GM10266 (cell line): ENCODE data around the gene WNT5B.

Source experiments
- DNase-seq: peaks from one replicate; pipeline ENCODE4 v3.0.0; 2012; ENCODE audit errors: extremely low spot score
- TF ChIP-seq, protein P1 (sequence below): IDR thresholded peaks from 2 replicates; pipeline ENCODE4 v1.5.1; 2012; ENCODE audit warnings: mild to moderate bottlenecking, low read depth; ENCODE audit not compliant: control insufficient read depth, insufficient read depth; ENCODE audit errors: missing control alignments

Gene WNT5B

GRCh38 chr12:1603269-1603993, 25.6 kb upstream of the WNT5B start:
- no peak for DNase-seq
- TF ChIP-seq, protein P1, sequence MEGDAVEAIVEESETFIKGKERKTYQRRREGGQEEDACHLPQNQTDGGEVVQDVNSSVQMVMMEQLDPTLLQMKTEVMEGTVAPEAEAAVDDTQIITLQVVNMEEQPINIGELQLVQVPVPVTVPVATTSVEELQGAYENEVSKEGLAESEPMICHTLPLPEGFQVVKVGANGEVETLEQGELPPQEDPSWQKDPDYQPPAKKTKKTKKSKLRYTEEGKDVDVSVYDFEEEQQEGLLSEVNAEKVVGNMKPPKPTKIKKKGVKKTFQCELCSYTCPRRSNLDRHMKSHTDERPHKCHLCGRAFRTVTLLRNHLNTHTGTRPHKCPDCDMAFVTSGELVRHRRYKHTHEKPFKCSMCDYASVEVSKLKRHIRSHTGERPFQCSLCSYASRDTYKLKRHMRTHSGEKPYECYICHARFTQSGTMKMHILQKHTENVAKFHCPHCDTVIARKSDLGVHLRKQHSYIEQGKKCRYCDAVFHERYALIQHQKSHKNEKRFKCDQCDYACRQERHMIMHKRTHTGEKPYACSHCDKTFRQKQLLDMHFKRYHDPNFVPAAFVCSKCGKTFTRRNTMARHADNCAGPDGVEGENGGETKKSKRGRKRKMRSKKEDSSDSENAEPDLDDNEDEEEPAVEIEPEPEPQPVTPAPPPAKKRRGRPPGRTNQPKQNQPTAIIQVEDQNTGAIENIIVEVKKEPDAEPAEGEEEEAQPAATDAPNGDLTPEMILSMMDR: no peak

DNA sequence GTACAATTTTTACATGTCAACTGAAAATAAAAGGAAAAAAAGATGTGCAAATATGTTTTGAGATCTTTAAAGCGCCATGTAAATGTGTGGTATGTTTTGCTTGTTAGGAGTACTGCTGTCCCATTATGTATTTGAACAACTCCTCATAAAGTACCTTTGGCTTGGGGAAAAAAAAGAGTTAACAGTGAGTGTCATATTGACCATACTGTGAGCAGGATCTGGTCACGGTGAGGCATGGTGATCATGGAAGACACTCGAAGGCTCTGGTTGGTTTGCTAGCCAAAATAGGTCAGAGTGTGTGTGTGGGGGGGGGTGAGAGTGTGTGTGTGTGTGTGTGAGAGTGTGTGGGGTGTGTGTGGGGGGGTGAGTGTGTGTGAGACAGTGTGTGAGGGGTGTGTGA, 24.6 kb upstream of the WNT5B start:
- TF ChIP-seq, protein P1: no peak
- no peak for DNase-seq

DNA sequence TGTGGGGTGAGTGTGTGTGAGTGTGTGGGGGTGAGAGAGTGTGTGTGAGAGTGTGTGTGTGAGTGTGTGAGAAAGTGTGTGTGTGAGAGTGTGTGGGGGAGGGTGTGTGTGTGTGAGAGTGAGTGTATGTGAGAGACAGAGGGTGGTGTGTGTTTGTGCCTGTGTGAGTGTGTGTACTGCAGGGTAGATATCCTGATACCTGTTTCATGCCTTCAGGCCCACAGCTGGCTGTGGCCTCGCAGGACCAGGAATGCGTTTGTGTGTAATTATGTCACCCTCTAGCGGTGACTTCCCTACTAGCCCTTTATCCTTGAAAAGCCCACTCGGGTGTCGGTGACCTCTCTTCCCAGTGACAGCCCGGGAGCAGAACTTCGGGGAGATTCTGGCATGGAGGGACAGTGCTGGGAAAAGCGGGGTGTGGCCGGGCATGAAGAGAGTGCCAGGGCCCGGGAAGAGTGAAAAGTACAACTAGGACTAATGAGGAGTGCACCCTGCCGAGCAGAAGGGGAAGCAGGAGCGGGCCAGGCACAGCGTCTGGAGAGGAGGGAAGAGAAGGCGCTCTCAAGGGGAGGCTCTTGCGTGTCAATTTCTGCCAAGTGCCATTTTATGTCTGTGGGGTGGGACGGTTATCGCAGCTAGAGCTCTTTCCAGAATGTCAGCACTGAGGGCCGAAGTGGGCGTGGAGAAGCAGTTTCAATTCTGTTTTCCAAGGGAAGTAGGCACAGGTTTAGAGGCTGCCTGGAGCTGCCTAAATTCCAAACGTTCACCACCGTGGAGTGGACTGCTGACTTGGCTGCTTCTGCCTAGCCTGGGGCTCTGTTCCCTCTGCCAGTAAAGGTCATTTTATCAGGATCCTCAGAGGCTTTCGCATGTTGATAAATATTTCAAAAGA, 23.7 kb upstream of the WNT5B start:
- DNase-seq: peak; percentile 58
- TF ChIP-seq, protein P1: peak; percentile 83

GRCh38 chr12:1606021-1606622, 22.9 kb upstream of the WNT5B start:
- no peak for DNase-seq
- TF ChIP-seq, protein P1: no peak

GRCh38 chr12:1607940-1608712, 20.9 kb upstream of the WNT5B start:
- TF ChIP-seq, protein P1: no peak
- no peak for DNase-seq

GRCh38 chr12:1608713-1609119, 20.3 kb upstream of the WNT5B start:
- TF ChIP-seq, protein P1: no peak
- DNase-seq: no peak
